Right atrium auricular region (tissue), 2 donors: ENCODE data around the gene DLGAP1. TPM values are rescaled to one million over a fixed set of nuclear protein-coding genes. Genes with fewer than 3 reads are reported as not detected.

ENCODE experiments used
- DNase-seq: peaks from one replicate; pipeline ENCODE4 v3.0.0-alpha.2; 2019; ENCODE audit warnings: low spot score
- H3K27ac ChIP-seq, 2 donors: fragments of 200-600 bp; sonication (generic); 1 replicate in 1 of 2; 2 replicates in 1 of 2; pipeline ENCODE4 v1.5.1; 2016 to 2019
- H3K27me3 ChIP-seq, 2 donors: fragments of 200-600 bp; sonication (generic); one replicate each; pipeline versions ENCODE4 v1.5.1 to v1.6.0; 2017 to 2019
- H3K36me3 ChIP-seq: fragments of 200-600 bp; sonication (generic); one replicate; pipeline ENCODE4 v1.5.1; 2016
- H3K4me1 ChIP-seq, 2 donors: fragments of 200-600 bp; sonication (generic); one replicate each; pipeline versions ENCODE4 v1.5.1 to v1.6.0; 2017 to 2019
- H3K4me3 ChIP-seq, 2 donors: fragments of 200-600 bp; sonication (generic); 1 replicate in 1 of 2; 2 replicates in 1 of 2; pipeline ENCODE4 v1.5.1; 2017 to 2019; ENCODE audit warnings: mild to moderate bottlenecking in 1 of 2, moderate library complexity in 1 of 2
- H3K9me3 ChIP-seq, 2 donors: fragments of 200-600 bp; sonication (generic); one replicate each; pipeline ENCODE4 v1.5.1; 2019
- CTCF ChIP-seq, 2 donors: fragments of 200-600 bp; sonication (generic); IDR thresholded peaks; one replicate each; pipeline ENCODE4 v1.5.1; 2019; ENCODE audit warnings: antibody characterized with exemption in 2 of 2
- total RNA-seq, 2 donors: library from RNA; depleted of rRNA; stranded (reverse); fragments of >200 nt; gene quantifications; one replicate each; pipeline ENCODE4 v1.1.0, GENCODE V29; 2016

The DLGAP1 gene
- total RNA-seq, 2 donors from 2014 or later = 0.56 to 1.1 TPM

GRCh38 chr18:3721771-3722648 is 733.1 kb downstream of the DLGAP1 start:
- H3K4me1 ChIP-seq = no peaks in the 10 kb centered on the region
- no peak overlapping the region for H3K4me3 ChIP-seq
- no peak overlapping the region for H3K27ac ChIP-seq
- no peaks in the 10 kb centered on the region for H3K27me3 ChIP-seq
- no peaks in the 10 kb centered on the region for H3K36me3 ChIP-seq
- DNase-seq = no peak
- TF ChIP-seq CTCF (IDR thresholded peaks at IDR 0.05) = no peak
- H3K9me3 ChIP-seq = no peaks in the 10 kb centered on the region

- no peak for DNase-seq
- Histone ChIP-seq H3K27me3 (no peaks in the 10 kb centered on the region), H3K4me1 (no peaks in the 10 kb centered on the region), H3K4me3 (no peak overlapping the region), H3K9me3 (no peaks in the 10 kb centered on the region), H3K36me3 (no peaks in the 10 kb centered on the region), H3K27ac (no peak overlapping the region)
- TF ChIP-seq CTCF (IDR thresholded peaks at IDR 0.05) = no peak
Observed at GRCh38 chr18:3720818-3721545, 734.1 kb downstream of the DLGAP1 start.

- no peak for DNase-seq
- Histone ChIP-seq H3K36me3 (no peaks in the 10 kb centered on the region), H3K9me3 (no peaks in the 10 kb centered on the region), H3K27ac (no peak overlapping the region), H3K4me1 (no peaks in the 10 kb centered on the region), H3K4me3 (no peak overlapping the region), H3K27me3 (no peaks in the 10 kb centered on the region)
- no peak for TF ChIP-seq CTCF (IDR thresholded peaks at IDR 0.05)
Observed at GRCh38 chr18:3720159-3720558, 734.9 kb downstream of the DLGAP1 start.

GRCh38 chr18:3717376-3718025 is 737.6 kb downstream of the DLGAP1 start:
- Histone ChIP-seq H3K36me3 (no peaks in the 10 kb centered on the region), H3K27me3 (no peaks in the 10 kb centered on the region)

More at GRCh38 chr18:3717376-3718025, 737.6 kb downstream of the DLGAP1 start:
- no peaks in the 10 kb centered on the region for H3K4me1 ChIP-seq
- H3K4me3 ChIP-seq = no peak overlapping the region
- H3K27ac ChIP-seq = no peak overlapping the region
- H3K9me3 ChIP-seq = no peaks in the 10 kb centered on the region
- no peak for TF ChIP-seq CTCF (IDR thresholded peaks at IDR 0.05)
- no peak for DNase-seq
